GM23338 (cell line): Measurements from ENCODE around the gene FAM171A2. TPM values are rescaled to one million over a fixed set of nuclear protein-coding genes. Genes with fewer than 3 reads are reported as not detected.

Source experiments
- polyA plus RNA-seq: library from polyadenylated mRNA; unstranded; fragments of >200 nt; fragmentation: Nextera tagmentation; extraction: Ambion mirVana; gene quantifications from 2 replicates; pipeline ENCODE4 v1.2.1, GENCODE V29; 2016
- small RNA-seq: library from RNA; depleted of rRNA; stranded (forward); fragments of <200 nt; gene quantifications from one replicate; pipeline ENCODE3, GENCODE V24; 2014; ENCODE audit warnings: low replicate concordance
- total RNA-seq: library from RNA; depleted of rRNA; stranded (reverse); fragments of >200 nt; shearing (Covaris generic); gene quantifications from 2 replicates; pipeline ENCODE4 v1.2.3, GENCODE V29; 2014; rRNA removed

FAM171A2 gene
- total and polyA plus RNA-seq, 2 experiments from 2014 or later = 4.1 to 35.4 TPM

Small RNA genes within 50 kb of the gene (small RNA-seq; reads per million reads assigned to genes)
- gene RF00012 (not detected), gene RN7SL258P (not detected), gene RNU6-453P (0.07 reads per million)

Other genes with a start within 250 kb of the FAM171A2 start
- 71.1 and 86.9 TPM in 2 replicates for gene HDAC5, start 240.2 kb downstream of the FAM171A2 start, total RNA-seq
- gene HDAC5, start 240.2 kb downstream of the FAM171A2 start, polyA plus RNA-seq = 16.9 TPM in 2 replicates
- 17.0 and 19.0 TPM in 2 replicates for gene HROB, start 221.9 kb downstream of the FAM171A2 start, total RNA-seq
- gene HROB, start 221.9 kb downstream of the FAM171A2 start, polyA plus RNA-seq = 9.3 TPM in 2 replicates
- gene ASB16, start 193.1 kb downstream of the FAM171A2 start, total RNA-seq = not detected in 2 replicates
- gene ASB16, start 193.1 kb downstream of the FAM171A2 start, polyA plus RNA-seq = 0.21 and 0.47 TPM in 2 replicates
- gene TMUB2, start 176.9 kb downstream of the FAM171A2 start, total RNA-seq = 15.9 and 20.8 TPM in 2 replicates
- gene TMUB2, start 176.9 kb downstream of the FAM171A2 start, polyA plus RNA-seq = 16.5 and 17.0 TPM in 2 replicates
- gene ATXN7L3, start 164.0 kb downstream of the FAM171A2 start, total RNA-seq = 79.3 and 95.0 TPM in 2 replicates
- gene ATXN7L3, start 164.0 kb downstream of the FAM171A2 start, polyA plus RNA-seq = 20.3 and 20.6 TPM in 2 replicates
- 62.2 and 78.8 TPM in 2 replicates for gene UBTF, start 144.2 kb downstream of the FAM171A2 start, total RNA-seq
- 27.0 and 29.9 TPM in 2 replicates for gene UBTF, start 144.2 kb downstream of the FAM171A2 start, polyA plus RNA-seq
- gene SLC4A1, start 95.7 kb downstream of the FAM171A2 start, total RNA-seq = not detected in 2 replicates
- gene SLC4A1, start 95.7 kb downstream of the FAM171A2 start, polyA plus RNA-seq = not detected in 2 replicates
- gene RUNDC3A, start 55.3 kb downstream of the FAM171A2 start, total RNA-seq = 4.0 and 5.5 TPM in 2 replicates
- gene RUNDC3A, start 55.3 kb downstream of the FAM171A2 start, polyA plus RNA-seq = 3.7 and 6.3 TPM in 2 replicates
- 157 and 184 TPM in 2 replicates for gene SLC25A39, start 39.0 kb downstream of the FAM171A2 start, total RNA-seq
- 202 and 215 TPM in 2 replicates for gene SLC25A39, start 39.0 kb downstream of the FAM171A2 start, polyA plus RNA-seq
- 193 and 216 TPM in 2 replicates for gene GRN, start 18.6 kb downstream of the FAM171A2 start, total RNA-seq
- gene GRN, start 18.6 kb downstream of the FAM171A2 start, polyA plus RNA-seq = 101 and 122 TPM in 2 replicates
- 9.6 and 13.3 TPM in 2 replicates for gene ITGA2B, start 25.8 kb upstream of the FAM171A2 start, total RNA-seq
- 7.8 and 13.9 TPM in 2 replicates for gene ITGA2B, start 25.8 kb upstream of the FAM171A2 start, polyA plus RNA-seq
- gene GPATCH8, start 139.6 kb upstream of the FAM171A2 start, total RNA-seq = 44.4 and 52.2 TPM in 2 replicates
- 59.7 and 76.5 TPM in 2 replicates for gene GPATCH8, start 139.6 kb upstream of the FAM171A2 start, polyA plus RNA-seq
- gene FZD2, start 193.6 kb upstream of the FAM171A2 start, total RNA-seq = 7.6 and 14.8 TPM in 2 replicates
- gene FZD2, start 193.6 kb upstream of the FAM171A2 start, polyA plus RNA-seq = 6.1 and 6.2 TPM in 2 replicates